ENCODE results near the gene CARS1. TPM values are rescaled to one million over a fixed set of nuclear protein-coding genes. Genes with fewer than 3 reads are reported as not detected.

CARS1 gene
- total RNA-seq, 1 donor from 2014 or later: 151 TPM

DNA sequence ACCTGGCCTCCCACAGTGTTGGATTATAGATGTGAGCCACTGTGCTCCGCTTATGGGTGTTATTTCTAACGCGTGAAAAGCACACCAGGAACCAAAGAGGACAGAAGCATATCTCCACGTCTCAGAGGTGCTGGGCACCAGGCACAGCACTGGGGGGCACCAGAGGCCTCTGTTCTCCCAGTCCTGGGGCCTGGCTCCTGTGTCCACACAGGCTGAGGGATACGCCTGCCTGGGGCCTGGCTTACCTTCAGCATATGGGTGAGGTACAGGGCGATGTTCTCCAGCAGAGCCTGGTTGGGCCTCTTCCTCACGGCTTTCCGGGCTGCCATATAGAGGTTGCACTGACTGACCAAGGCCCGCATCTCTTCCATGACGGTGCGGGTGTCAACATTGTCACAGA lies 40.4 kb downstream of the CARS1 start:
- H3K9me3 Mint-ChIP-seq (ENCODE audit: unreplicated experiment): peaks cover 8% of the 10 kb centered on the region
- TF ChIP-seq CTCF (IDR thresholded peaks at IDR 0.05; ENCODE audit: partially characterized antibody, unreplicated experiment): no peak
- H3K4me1 Mint-ChIP-seq (ENCODE audit: low read depth, unreplicated experiment): peaks cover 27% of the 10 kb centered on the region
- peak overlapping the region; percentile 33 for H3K27ac Mint-ChIP-seq (ENCODE audit: unreplicated experiment)
- no peak overlapping the region for H3K4me3 Mint-ChIP-seq (ENCODE audit: unreplicated experiment)
- no peaks in the 10 kb centered on the region for H3K36me3 Mint-ChIP-seq (ENCODE audit: unreplicated experiment)
- peaks cover 13% of the 10 kb centered on the region for H3K27me3 Mint-ChIP-seq (ENCODE audit: unreplicated experiment)
- no peak for DNase-seq

- Mint-ChIP-seq H3K36me3 (ENCODE audit: unreplicated experiment) (no peaks in the 10 kb centered on the region), H3K9me3 (ENCODE audit: unreplicated experiment) (peaks cover 8% of the 10 kb centered on the region), H3K4me1 (ENCODE audit: low read depth, unreplicated experiment) (peaks cover 26% of the 10 kb centered on the region), H3K27ac (ENCODE audit: unreplicated experiment) (peak overlapping the region; percentile 93), H3K4me3 (ENCODE audit: unreplicated experiment) (peak overlapping the region; percentile 67), H3K27me3 (ENCODE audit: unreplicated experiment) (peaks cover 11% of the 10 kb centered on the region)
- DNase-seq: no peak
- TF ChIP-seq CTCF (IDR thresholded peaks at IDR 0.05; ENCODE audit: partially characterized antibody, unreplicated experiment): no peak
These were observed 41.4 kb downstream of the CARS1 start for GRCh38 chr11:3015796-3016195.

- H3K4me1 Mint-ChIP-seq (ENCODE audit: low read depth, unreplicated experiment): peaks cover 23% of the 10 kb centered on the region
- peaks cover 11% of the 10 kb centered on the region for H3K27me3 Mint-ChIP-seq (ENCODE audit: unreplicated experiment)
- DNase-seq: no peak
- H3K27ac Mint-ChIP-seq (ENCODE audit: unreplicated experiment): peak overlapping the region; percentile 93
- H3K4me3 Mint-ChIP-seq (ENCODE audit: unreplicated experiment): no peak overlapping the region
- H3K36me3 Mint-ChIP-seq (ENCODE audit: unreplicated experiment): no peaks in the 10 kb centered on the region
- no peak for TF ChIP-seq CTCF (IDR thresholded peaks at IDR 0.05; ENCODE audit: partially characterized antibody, unreplicated experiment)
- H3K9me3 Mint-ChIP-seq (ENCODE audit: unreplicated experiment): peaks cover 8% of the 10 kb centered on the region
These were observed 42.3 kb downstream of the CARS1 start for GRCh38 chr11:3014943-3015342.

- TF ChIP-seq CTCF (IDR thresholded peaks at IDR 0.05; ENCODE audit: partially characterized antibody, unreplicated experiment): no peak
- Mint-ChIP-seq H3K27ac (ENCODE audit: unreplicated experiment) (peak overlapping the region; percentile 93), H3K27me3 (ENCODE audit: unreplicated experiment) (peaks cover 11% of the 10 kb centered on the region), H3K4me3 (ENCODE audit: unreplicated experiment) (no peak overlapping the region), H3K9me3 (ENCODE audit: unreplicated experiment) (peaks cover 8% of the 10 kb centered on the region), H3K36me3 (ENCODE audit: unreplicated experiment) (no peaks in the 10 kb centered on the region), H3K4me1 (ENCODE audit: low read depth, unreplicated experiment) (peaks cover 23% of the 10 kb centered on the region)
- DNase-seq: no peak
These were observed 42.9 kb downstream of the CARS1 start for GRCh38 chr11:3014057-3014938.

Measured in glutamatergic neuron (in vitro differentiated cells).